T47D (cell line): Measurements from ENCODE around the gene PHACTR3.
A peak's percentile ranks its signal among the peaks of the same experiment; 100 is the strongest.

Experiments
- DNase-seq, 2 experiments: peaks; one replicate each; pipeline versions ENCODE4 v3.0.0 to v3.0.0-alpha.2; 2011 to 2012; ENCODE audit warnings: low read depth in 1 of 2, low spot score in 1 of 2
- JUND ChIP-seq: IDR thresholded peaks from 2 replicates; pipeline ENCODE4 v1.6.1; 2012; ENCODE audit warnings: low read depth
- in situ Hi-C: cut with HindIII; loops from 2 replicates; pipeline ENCODE4 v1.10.0; 2016; ENCODE audit warnings: low sequenced_read_pairs, low pct_unique_long_range_greater_than_20kb

The PHACTR3 gene

DNA sequence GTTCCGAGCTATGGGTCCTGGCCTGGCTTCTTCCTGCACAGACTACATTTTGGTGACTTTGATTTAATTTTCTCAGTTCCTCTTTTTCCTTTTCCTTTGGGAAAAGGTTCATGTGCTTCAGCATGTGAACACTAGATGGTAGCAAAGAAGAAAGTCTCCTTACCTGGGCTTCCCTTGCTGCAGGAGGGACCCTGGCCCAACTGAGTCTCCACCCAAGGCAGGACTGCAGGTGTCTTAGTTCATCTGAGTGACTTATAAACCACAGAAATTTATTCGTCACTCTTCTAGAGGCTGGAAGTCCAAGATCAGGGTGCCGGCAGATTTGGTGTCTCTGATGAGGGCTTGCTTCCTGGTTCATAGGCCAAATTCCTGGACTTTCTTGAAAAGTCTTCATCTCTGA lies 165.9 kb downstream of the PHACTR3 start:
- in situ Hi-C loops, result no loop called here

DNA sequence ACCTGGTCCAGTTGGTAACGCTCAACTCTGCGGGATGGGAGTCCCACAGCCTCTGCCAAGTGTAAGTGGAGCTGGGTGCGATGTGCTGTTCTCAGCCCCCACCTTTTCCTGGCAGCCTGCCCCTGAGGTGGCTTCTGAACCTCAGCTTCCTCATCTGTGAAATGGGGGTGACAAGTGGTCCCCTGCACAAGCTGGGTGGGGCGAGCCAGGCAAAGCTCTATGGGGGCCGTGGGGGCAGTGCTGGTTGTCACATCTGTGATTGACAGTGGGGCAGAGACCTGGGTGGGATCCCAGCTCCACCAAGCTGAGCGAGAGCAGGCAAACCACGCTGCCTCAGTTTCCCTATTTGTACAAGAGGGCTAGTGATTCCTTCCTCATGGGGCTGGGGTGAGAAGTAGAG lies 166.5 kb downstream of the PHACTR3 start:
- no peak for TF ChIP-seq JUND
- DNase-seq, result no peak
- in situ Hi-C loops, result no loop called here

More for the DNA sequence above, 165.9 kb downstream of the PHACTR3 start:
- DNase-seq, result peak in 1 of 2 experiments; percentile 33
- no peak for TF ChIP-seq JUND

DNA sequence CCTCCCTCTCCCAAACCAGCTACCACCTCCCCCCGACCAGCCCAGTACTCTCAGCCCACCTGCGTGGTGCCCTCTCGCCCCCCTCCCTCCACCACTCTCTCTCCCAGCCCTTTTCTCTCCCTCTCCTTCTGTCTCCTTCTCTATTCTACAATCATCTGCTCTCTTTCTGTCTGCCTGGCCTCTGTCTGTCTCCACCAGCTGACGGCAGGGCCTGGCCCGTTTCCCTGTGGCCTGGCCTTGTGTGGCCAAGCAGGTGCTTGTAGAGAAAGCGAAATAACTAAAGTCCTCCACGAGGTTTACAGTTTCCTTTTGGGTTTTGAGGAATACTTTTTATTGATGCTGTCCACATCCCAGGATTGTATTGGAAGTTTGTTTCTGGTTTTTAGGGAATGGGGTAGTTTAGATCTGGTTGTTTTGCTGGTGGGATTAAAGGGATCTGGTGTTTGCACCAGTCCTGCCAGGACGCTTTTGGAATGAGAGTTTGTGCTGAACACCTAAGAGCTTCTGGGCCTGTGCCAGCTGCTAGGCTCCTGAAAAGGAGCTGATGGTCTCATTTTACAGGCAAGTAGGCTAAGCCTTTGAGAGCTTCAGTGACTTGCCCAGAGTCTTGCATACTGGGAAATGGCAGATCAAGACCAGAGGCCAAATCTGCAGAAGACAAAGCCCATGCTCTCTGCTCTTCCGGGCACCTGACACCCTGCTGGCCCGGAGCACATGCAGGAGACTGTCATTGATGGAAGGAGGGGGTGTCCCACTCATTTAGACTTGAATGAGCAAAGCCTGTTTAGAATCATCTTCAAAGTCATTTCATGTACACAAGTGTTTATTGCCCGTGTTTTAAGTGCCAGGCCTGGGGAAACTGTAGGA lies 167.4 kb downstream of the PHACTR3 start:
- TF ChIP-seq JUND, result no peak
- in situ Hi-C loops, result no loop called here
- peak in 1 of 2 experiments; percentile 23 for DNase-seq

DNA sequence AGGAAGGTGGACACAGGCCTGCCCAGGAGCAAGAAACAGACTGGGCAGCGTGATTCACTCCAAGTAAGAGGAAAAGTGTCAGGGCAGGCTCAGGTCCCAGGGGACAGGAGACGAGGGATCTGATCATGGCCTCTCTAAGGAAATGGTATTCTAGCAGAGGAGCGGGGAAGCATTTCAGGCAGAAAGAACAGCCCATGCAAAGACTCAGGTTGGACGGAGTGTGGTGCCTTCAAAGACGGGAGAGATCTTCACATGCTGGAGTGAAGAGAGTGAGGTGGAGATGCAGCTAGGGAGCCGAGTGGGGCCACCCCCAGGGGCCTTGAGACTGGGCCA lies 168.0 kb downstream of the PHACTR3 start:
- DNase-seq, result no peak
- no peak for TF ChIP-seq JUND
- in situ Hi-C loops, result no loop called here

DNA sequence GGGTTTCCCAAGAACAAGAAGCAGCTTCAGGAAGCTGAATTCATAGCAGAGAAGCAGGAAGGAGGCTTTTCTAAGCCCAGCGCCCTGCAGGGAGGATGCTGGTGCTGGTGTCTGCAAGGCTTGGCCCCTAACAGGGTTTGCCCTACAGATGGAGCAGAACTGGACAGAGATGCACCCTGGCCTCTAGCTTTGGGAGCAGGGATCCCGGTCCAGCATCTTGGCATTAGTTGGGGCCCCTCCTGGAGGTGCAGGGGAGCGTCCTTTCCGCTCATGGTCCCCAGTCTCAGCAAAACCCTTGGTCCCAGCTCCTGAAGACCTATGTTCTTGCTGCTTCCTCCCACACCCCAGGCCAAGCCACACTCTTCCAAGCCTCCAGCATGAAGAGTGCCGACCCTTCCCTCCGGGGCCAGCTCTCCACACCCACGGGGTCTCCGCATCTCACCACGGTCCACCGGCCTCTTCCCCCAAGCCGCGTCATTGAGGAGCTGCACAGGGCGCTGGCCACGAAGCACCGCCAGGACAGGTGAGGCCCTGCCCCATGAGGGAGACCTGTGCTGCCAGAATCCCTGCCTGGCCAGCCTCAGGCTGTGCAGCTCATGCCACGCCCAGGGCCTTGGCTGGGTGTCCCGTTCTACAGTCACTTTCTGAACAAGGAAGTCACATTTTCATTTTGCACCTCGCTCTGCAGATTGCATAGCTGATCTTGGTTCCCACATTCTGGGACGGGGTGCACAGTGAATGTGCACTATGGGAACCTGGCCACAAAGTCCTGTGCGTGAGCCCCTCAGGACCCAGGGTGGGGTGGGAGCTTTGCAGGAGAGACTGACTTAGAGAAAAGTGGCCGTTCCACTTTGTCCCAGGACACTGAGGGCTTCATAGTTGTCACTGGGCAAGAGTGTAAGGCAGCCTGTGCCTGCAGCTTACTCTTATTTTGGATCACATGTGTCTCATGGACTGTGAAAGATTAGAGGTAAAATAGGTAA lies 168.9 kb downstream of the PHACTR3 start:
- in situ Hi-C loops, result no loop called here
- peak in 1 of 2 experiments; percentile 44 for DNase-seq
- TF ChIP-seq JUND, result no peak

DNA sequence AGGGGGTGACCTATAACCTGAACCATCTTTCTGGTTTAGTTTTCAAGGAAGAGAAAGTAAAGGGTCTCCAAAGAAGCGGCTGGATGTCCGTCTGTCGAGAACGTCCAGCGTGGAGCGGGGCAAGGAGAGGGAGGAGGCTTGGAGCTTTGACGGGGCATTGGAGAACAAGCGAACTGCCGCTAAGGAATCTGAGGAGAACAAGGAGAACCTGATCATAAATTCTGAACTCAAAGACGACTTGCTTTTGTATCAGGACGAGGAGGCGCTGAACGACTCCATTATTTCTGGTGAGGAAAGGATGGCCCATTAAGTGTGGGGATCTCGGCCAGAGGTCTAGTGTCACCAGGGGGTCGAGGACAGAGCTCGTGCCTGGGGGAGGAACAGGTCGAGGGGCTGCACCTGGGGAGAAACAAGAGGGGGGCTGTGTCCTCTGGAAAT lies 169.9 kb downstream of the PHACTR3 start:
- in situ Hi-C loops, result no loop called here
- no peak for TF ChIP-seq JUND
- DNase-seq, result no peak

DNA sequence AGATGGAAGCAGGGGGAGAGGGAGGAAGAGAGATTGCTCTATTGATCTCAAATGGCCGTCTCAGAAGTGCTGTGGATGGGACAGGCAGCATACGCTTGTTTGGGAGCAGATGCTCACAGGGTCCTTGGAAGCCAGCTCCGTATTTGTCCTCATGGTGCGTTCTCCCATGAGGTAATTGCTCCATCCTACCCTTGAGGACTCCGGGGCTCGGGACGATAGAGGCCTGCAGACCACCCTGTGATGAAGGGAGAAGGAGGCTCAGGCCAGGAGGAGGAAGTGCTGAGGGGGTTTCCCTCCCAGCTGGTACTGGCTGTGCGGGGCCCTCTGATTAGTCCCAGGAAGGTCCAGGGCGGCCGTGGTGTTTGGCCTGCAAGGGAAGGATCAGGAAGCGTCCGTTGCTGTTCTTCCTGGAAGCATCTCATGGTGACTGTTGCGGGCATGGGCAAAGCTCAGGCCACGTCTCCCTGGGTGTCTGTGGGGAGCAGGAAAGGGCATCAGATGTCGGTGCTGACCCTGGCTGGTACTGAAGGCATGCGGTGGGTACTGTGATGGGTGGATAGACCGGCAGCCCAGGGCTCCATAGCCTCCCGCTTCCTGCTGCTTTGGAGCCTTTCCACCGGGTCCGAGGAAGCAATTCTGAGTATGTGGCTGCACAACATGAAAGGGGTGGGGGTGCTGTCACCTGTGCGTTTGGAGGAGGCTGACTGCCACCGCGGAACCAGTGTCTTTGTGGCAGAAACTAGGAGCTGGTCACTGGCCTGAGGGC lies 170.8 kb downstream of the PHACTR3 start:
- in situ Hi-C loops, result no loop called here

DNA sequence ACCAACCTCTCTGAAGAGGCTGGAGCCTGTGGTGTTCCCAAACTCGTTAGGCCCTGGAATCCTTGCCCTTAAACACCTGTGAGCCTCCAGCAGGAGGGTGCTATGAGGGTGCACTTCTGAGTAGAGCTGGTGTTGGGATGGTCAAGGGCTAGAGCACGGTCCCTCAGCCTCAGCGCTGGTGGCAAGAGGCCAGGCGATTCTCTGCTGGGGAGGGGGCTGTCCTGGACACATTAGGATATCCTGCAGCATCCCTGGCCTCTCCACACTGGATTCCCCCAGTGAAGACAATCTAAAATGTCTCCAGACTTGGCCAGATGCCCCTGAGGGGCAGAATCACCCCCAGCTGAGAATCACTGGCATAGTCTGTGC lies 171.3 kb downstream of the PHACTR3 start:
- DNase-seq, result no peak
- TF ChIP-seq JUND, result no peak
- in situ Hi-C loops, result no loop called here

More for the DNA sequence above, 170.8 kb downstream of the PHACTR3 start:
- TF ChIP-seq JUND, result no peak
- no peak for DNase-seq

DNA sequence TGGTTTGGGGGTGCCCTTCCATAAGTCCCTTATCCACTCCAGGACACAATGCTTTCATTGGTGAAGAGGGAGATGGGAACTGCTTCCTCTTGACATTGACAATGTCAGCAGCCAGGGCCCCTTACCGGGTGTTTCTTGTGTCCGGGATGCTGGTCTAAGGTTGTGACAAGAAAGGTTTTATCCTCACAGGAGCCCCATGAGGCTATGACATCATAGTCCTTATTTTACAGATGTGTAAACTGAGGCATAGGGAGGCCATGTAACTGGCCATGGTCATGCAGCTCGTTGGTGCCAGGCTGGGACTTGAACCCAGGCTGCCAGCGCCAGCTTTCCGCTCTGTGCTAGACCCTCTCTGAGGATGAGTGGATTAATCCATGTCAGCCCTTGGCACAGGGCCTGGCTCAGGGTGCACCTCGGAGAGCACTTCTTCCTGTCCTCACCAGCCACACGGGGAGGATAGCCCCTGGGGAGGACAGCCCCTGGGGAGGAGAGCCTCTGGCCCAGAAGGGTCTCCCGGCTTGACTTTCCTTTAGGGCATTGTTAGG lies 171.8 kb downstream of the PHACTR3 start:
- no peak for TF ChIP-seq JUND
- in situ Hi-C loops, result no loop called here
- no peak for DNase-seq

DNA sequence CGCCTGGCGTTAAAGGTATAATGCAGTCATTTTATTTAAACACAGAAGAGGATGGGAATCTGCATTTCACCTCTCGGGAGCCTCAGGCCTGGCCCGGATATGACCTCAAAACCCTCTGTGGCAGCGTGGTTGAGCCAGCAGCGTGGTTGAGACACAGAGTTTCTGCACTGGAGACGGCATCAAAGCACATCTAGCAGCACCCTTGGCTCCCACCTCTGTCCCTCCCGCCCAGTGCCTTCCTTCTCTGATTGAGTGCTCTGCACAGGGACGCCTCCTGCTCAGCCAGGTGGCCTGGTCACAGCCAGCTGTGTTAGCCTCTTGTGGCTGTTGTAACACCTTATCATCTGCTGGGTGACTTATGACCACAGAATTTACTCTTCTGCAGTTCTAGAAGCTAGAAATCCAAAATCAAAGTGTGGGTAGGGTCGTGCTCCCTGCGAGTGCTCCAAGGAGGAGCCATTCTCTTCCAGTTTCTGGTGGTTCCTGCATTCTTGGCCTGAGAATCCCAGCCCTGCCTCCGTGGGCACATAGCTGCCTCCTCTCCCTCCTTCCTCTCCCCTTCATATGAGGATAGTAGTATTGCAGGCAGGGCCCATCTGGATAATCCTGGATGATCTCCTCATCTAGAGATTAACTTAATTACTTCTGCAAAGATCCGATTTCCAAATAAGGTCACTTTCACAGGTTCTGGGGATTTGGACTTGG lies 172.4 kb downstream of the PHACTR3 start:
- DNase-seq, result no peak
- TF ChIP-seq JUND, result no peak
- in situ Hi-C loops, result no loop called here

DNA sequence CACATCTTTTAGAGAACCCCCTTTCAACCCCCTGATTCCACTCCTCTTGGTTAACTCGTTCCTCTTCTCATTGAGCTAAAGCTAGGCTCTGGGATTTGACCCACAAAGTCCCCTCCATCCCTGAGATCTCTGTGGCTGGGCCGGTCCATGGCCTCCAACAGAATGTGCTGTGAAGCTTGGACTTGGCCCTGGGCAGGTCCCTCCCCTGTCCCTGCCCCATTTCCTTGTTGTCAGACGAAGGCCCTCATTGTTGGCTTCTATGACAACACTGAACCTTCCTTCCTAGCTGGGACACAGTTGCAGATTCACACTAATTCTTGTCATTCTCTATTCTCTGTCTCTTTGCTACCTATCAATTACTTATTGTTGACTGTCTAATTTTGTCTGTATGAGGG lies 173.0 kb downstream of the PHACTR3 start:
- DNase-seq, result no peak
- TF ChIP-seq JUND, result no peak
- in situ Hi-C loops, result no loop called here
